Spleen (tissue), 7 donors: Measurements from ENCODE around the gene PVALEF.

ENCODE experiments used
- CTCF ChIP-seq, 11 experiments: fragments of 200-600 bp in 7 of 11; fragments of 450-650 bp in 4 of 11; sonication (generic) in 4 of 11; IDR thresholded peaks in 8 of 11; conservative IDR thresholded peaks in 3 of 11; 1 replicate in 7 of 11; 2 replicates in 4 of 11; pipeline versions ENCODE4 v1.4.0 to v1.8.0; 2016 to 2021; ENCODE audit warnings: antibody characterized with exemption in 11 of 11, inconsistent platforms in 4 of 11, mild to moderate bottlenecking in 1 of 11
- POLR2A ChIP-seq, 3 donors: fragments of 450-650 bp; IDR thresholded peaks; one replicate each; pipeline ENCODE4 v1.5.1; 2017; ENCODE audit warnings: antibody characterized with exemption in 3 of 3, mild to moderate bottlenecking in 1 of 3
- donor health status: DM: no; HTN: no; CAD: no; lungs with moderate emphysema.
- donor health status: DM: no; HTN: no; CAD: no.
- donor health status: DM: no; HTN: no; CAD: no.

DNA sequence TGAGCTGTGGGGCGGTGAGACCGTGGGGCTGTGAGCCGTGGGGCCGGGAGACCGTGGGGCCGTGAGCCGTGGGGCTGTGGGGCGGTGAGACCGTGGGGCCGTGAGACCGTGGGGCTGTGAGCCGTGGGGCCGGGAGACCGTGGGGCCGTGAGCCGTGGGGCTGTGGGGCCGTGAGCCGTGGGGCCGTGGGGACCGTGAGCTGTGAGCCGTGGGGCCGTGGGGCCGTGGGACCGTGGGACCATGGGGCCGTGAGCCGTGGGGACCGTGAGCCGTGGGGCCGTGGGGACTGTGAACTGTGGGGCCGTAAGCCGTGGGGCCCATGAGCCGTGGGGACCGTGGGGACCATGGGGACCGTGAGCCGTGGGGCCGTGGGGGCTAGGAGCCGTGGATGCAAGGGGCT is 24.6 kb upstream of the PVALEF start:
- TF ChIP-seq CTCF (IDR thresholded peaks at IDR 0.05 in 8 of 11, conservative IDR thresholded peaks at IDR 0.05 in 3 of 11) (no peak), POLR2A (IDR thresholded peaks at IDR 0.05) (no peak)
